Measurements from ENCODE around the gene FAXDC2.

DNA sequence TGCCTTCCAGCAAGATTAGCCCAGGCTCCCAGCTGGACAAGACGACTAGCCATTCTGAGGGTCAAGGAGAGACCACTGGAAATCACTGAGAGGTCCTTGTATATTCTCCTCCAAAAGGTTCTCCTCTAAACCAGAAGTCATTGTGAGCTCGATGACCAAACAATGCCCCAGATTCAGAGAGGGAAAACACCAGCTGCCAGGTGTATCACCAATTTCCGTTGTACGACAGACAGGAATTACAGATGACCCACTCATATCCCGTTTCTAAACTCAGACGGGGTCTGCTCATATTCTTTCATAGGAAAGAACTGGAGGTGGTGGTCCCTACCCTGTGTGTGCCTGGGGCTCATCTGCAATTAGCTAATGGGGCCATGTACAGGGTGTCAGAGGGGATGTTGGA lies 14.2 kb downstream of the FAXDC2 start:
- TF ChIP-seq, protein P1, sequence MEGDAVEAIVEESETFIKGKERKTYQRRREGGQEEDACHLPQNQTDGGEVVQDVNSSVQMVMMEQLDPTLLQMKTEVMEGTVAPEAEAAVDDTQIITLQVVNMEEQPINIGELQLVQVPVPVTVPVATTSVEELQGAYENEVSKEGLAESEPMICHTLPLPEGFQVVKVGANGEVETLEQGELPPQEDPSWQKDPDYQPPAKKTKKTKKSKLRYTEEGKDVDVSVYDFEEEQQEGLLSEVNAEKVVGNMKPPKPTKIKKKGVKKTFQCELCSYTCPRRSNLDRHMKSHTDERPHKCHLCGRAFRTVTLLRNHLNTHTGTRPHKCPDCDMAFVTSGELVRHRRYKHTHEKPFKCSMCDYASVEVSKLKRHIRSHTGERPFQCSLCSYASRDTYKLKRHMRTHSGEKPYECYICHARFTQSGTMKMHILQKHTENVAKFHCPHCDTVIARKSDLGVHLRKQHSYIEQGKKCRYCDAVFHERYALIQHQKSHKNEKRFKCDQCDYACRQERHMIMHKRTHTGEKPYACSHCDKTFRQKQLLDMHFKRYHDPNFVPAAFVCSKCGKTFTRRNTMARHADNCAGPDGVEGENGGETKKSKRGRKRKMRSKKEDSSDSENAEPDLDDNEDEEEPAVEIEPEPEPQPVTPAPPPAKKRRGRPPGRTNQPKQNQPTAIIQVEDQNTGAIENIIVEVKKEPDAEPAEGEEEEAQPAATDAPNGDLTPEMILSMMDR (IDR thresholded peaks at IDR 0.05; ENCODE audit: insufficient read depth, low read length) = no peak
- TF ChIP-seq SPI1 (IDR thresholded peaks at IDR 0.05; ENCODE audit: borderline replicate concordance, low read depth) = no peak

Measured in HL-60 (cell line).